GM23248 (cell line): ENCODE measurements around the gene DMRTC1.
"Not testable (repeated sequence)": the region's sequence is repeated elsewhere in the genome, so short reads cannot be mapped to it uniquely, and the experiment has no call there.

Experiments
- EZH2 ChIP-seq: fragments of 200-600 bp; sonication (generic); IDR thresholded peaks from 2 replicates; pipeline ENCODE4 v1.6.1; 2018; ENCODE audit warnings: antibody characterized with exemption, mild to moderate bottlenecking; ENCODE audit not compliant: insufficient read depth, poor library complexity, severe bottlenecking
- EZH2phosphoT487 ChIP-seq: fragments of 200-600 bp; sonication (generic); IDR thresholded peaks from 2 replicates; pipeline ENCODE4 v1.6.1; 2018; ENCODE audit warnings: antibody characterized with exemption, moderate library complexity, mild to moderate bottlenecking, low read depth; ENCODE audit not compliant: insufficient read depth

DNA sequence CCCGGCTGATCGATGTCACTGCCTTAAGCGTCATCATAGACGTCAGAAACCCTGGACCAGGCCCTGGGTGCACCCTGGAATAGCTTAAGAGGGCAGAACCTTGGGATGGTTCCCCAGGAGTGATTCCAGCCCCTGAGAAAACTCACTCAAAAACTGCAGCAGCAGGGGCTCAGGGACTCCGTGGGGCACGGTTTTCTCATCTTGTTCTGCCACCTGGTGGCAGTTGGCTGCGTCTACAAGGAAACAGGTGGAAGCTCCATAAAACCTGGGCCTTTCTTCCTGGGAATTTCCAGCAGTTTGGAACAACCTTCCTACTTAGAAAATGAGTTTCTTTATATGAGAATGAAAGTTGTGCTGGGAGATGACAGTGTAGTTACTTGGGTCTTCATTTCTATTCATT lies 7.2 kb downstream of the DMRTC1 start:
- not testable (repeated sequence) for TF ChIP-seq EZH2, EZH2phosphoT487
